HEK293 (cell line): Measurements from ENCODE around the gene RAB1A.

Source experiments
- CTCF ChIA-PET: fragments of 350-600 bp; formaldehyde crosslinking; extraction: SDS; loops from one replicate; lab custom pipeline; 2021; ENCODE audit warnings: antibody characterized with exemption; lab: Yijun Ruan, JAX
- POLR2A ChIA-PET: fragments of 300-600 bp; formaldehyde crosslinking; extraction: SDS; loops from one replicate; lab custom pipeline; 2020; ENCODE audit warnings: antibody characterized with exemption, inconsistent platforms; lab: Yijun Ruan, JAX
- H3K27ac ChIP-seq: fragments of 200-500 bp; sonication (Bioruptor generic); 2 replicates; pipeline ENCODE4 v1.5.1; 2014; ENCODE audit warnings: low read depth, low read length, control low read depth, inconsistent platforms; ENCODE audit errors: extremely low read depth
- H3K36me3 ChIP-seq, 2 experiments: fragments of 200-500 bp in 1 of 2; sonication (Bioruptor generic) in 1 of 2; 1 replicate in 1 of 2; 2 replicates in 1 of 2; pipeline ENCODE4 v1.5.1; 2014 to 2017; ENCODE audit warnings: inconsistent platforms in 2 of 2, low read length in 2 of 2; ENCODE audit not compliant: control insufficient read depth in 2 of 2, insufficient read depth in 1 of 2
- H3K4me1 ChIP-seq: fragments of 200-500 bp; sonication (Bioruptor generic); 2 replicates; pipeline ENCODE4 v1.5.1; 2014; ENCODE audit warnings: mild to moderate bottlenecking, low read length, inconsistent platforms; ENCODE audit not compliant: control insufficient read depth, insufficient read depth
- H3K4me3 ChIP-seq: 2 replicates; pipeline ENCODE4 v1.5.1; 2011; ENCODE audit warnings: low read depth, mild to moderate bottlenecking, control low read depth, low read length, moderate library complexity
- H3K9me3 ChIP-seq: fragments of 200-500 bp; sonication (Bioruptor generic); 2 replicates; pipeline ENCODE4 v1.5.1; 2014; ENCODE audit warnings: low read depth, low read length, inconsistent platforms; ENCODE audit not compliant: control insufficient read depth, insufficient read depth
- EGR2 ChIP-seq: fragments of 450-650 bp; formaldehyde crosslinking; IDR thresholded peaks from 2 replicates; pipeline ENCODE4 v1.5.1; 2016; ENCODE audit warnings: low read depth, missing biosample characterization, missing genetic modification characterization
- HOXD13 ChIP-seq: sonication (generic); formaldehyde crosslinking; IDR thresholded peaks from 2 replicates; pipeline ENCODE4 v1.8.0; 2022; ENCODE audit warnings: missing genetic modification reagents, borderline replicate concordance
- IKZF3 ChIP-seq: fragments of 450-650 bp; IDR thresholded peaks from 2 replicates; pipeline ENCODE4 v1.5.0; 2018; ENCODE audit warnings: missing biosample characterization, mild to moderate bottlenecking, missing genetic modification characterization, moderate library complexity
- MEIS1 ChIP-seq: sonication (generic); formaldehyde crosslinking; IDR thresholded peaks from 2 replicates; pipeline ENCODE4 v1.8.1; 2022; ENCODE audit warnings: missing genetic modification reagents, mild to moderate bottlenecking, borderline replicate concordance
- PRDM1 ChIP-seq: fragments of 450-650 bp; formaldehyde crosslinking; IDR thresholded peaks from 2 replicates; pipeline ENCODE4; 2016; ENCODE audit warnings: missing biosample characterization, missing genetic modification characterization
- ZBTB8A ChIP-seq: fragments of 450-650 bp; formaldehyde crosslinking; IDR thresholded peaks from 2 replicates; pipeline ENCODE4 v1.5.1; 2016; ENCODE audit warnings: missing biosample characterization, missing genetic modification characterization
- ZNF138 ChIP-seq: fragments of 450-650 bp; formaldehyde crosslinking; IDR thresholded peaks from 2 replicates; pipeline ENCODE4 v1.5.1; 2016; ENCODE audit warnings: missing biosample characterization, missing genetic modification characterization, borderline replicate concordance
- ZNF175 ChIP-seq: fragments of 450-650 bp; formaldehyde crosslinking; IDR thresholded peaks from 2 replicates; pipeline ENCODE4 v1.5.1; 2016; ENCODE audit warnings: missing biosample characterization, missing genetic modification characterization
- ZNF184 ChIP-seq: fragments of 450-650 bp; IDR thresholded peaks from 2 replicates; pipeline ENCODE4 v1.5.1; 2018; ENCODE audit warnings: missing biosample characterization, mild to moderate bottlenecking, missing genetic modification characterization
- ZNF324 ChIP-seq: fragments of 450-650 bp; formaldehyde crosslinking; IDR thresholded peaks from 2 replicates; pipeline ENCODE4 v1.5.1; 2016; ENCODE audit warnings: missing biosample characterization, missing genetic modification characterization
- ZNF341 ChIP-seq: fragments of 450-650 bp; formaldehyde crosslinking; IDR thresholded peaks from 2 replicates; pipeline ENCODE4; 2016; ENCODE audit warnings: low read depth, missing biosample characterization, missing genetic modification characterization
- ZNF354C ChIP-seq: fragments of 450-650 bp; formaldehyde crosslinking; IDR thresholded peaks from 2 replicates; pipeline ENCODE4 v1.5.1; 2016; ENCODE audit warnings: missing biosample characterization, missing genetic modification characterization, low read depth, borderline replicate concordance
- ZNF362 ChIP-seq: fragments of 450-650 bp; formaldehyde crosslinking; IDR thresholded peaks from 2 replicates; pipeline ENCODE4 v1.5.1; 2016; ENCODE audit warnings: missing biosample characterization, missing genetic modification characterization
- ZNF394 ChIP-seq: fragments of 450-650 bp; formaldehyde crosslinking; IDR thresholded peaks from 2 replicates; pipeline ENCODE4 v1.5.1; 2016; ENCODE audit warnings: missing biosample characterization, missing genetic modification characterization, mild to moderate bottlenecking, moderate library complexity, borderline replicate concordance
- ZNF514 ChIP-seq: fragments of 450-650 bp; formaldehyde crosslinking; IDR thresholded peaks from 2 replicates; pipeline ENCODE4 v1.5.1; 2016; ENCODE audit warnings: missing biosample characterization, missing genetic modification characterization
- ZNF521 ChIP-seq: fragments of 450-650 bp; formaldehyde crosslinking; IDR thresholded peaks from 2 replicates; pipeline ENCODE4 v1.5.1; 2017; ENCODE audit warnings: missing biosample characterization, mild to moderate bottlenecking, missing genetic modification characterization
- ZNF585B ChIP-seq: fragments of 450-650 bp; formaldehyde crosslinking; IDR thresholded peaks from 2 replicates; pipeline ENCODE4 v1.5.1; 2016; ENCODE audit warnings: missing biosample characterization, missing genetic modification characterization
- ZNF660 ChIP-seq: fragments of 450-650 bp; IDR thresholded peaks from 2 replicates; pipeline ENCODE4 v1.5.1; 2018; ENCODE audit warnings: missing biosample characterization, mild to moderate bottlenecking, missing genetic modification characterization
- ZNF677 ChIP-seq: fragments of 450-650 bp; IDR thresholded peaks from 2 replicates; pipeline ENCODE4 v1.5.0; 2018; ENCODE audit warnings: missing biosample characterization, mild to moderate bottlenecking, missing genetic modification characterization, moderate library complexity
- ZNF76 ChIP-seq: fragments of 450-650 bp; formaldehyde crosslinking; IDR thresholded peaks from 2 replicates; pipeline ENCODE4; 2016; ENCODE audit warnings: low read depth, missing biosample characterization, missing genetic modification characterization, borderline replicate concordance
- TF ChIP-seq, protein P1 (sequence below): fragments of 450-650 bp; formaldehyde crosslinking; conservative IDR thresholded peaks from 2 replicates; pipeline ENCODE4 v1.5.1; 2016; ENCODE audit warnings: low read depth, missing biosample characterization, missing genetic modification characterization

Gene RAB1A

GRCh38 chr2:65070172-65070830 lies 59.6 kb downstream of the RAB1A start:
- Histone ChIP-seq H3K9me3 (no peaks in the 10 kb centered on the region), H3K36me3 (peaks cover 12 to 61% of the 10 kb centered on the region in 2 experiments), H3K27ac (no peak overlapping the region), H3K4me1 (peaks cover 2% of the 10 kb centered on the region; the same call in 1 of the 2 replicates), H3K4me3 (no peak overlapping the region)
- CTCF ChIA-PET, result interaction anchor here (0.6 to 1.4 kb wide), 4 partner anchors 16 to 157 kb away, joined by 3 to 6 read pairs (median 3); no protein-coding TSS in a partner anchor
- TF ChIP-seq MEIS1 (CRISPR knock-in tag) (no peak), EGR2 (no peak), ZNF175 (tag by site-specific recombination) (no peak), ZNF76 (tag by site-specific recombination) (no peak), ZNF585B (tag by site-specific recombination) (no peak), ZNF184 (tag by site-specific recombination) (no peak)
- POLR2A ChIA-PET, result interaction anchor here (1.0 kb wide), 1 partner anchor 60 kb away, joined by 5 read pairs; the partner anchor contains the start of gene RAB1A

DNA sequence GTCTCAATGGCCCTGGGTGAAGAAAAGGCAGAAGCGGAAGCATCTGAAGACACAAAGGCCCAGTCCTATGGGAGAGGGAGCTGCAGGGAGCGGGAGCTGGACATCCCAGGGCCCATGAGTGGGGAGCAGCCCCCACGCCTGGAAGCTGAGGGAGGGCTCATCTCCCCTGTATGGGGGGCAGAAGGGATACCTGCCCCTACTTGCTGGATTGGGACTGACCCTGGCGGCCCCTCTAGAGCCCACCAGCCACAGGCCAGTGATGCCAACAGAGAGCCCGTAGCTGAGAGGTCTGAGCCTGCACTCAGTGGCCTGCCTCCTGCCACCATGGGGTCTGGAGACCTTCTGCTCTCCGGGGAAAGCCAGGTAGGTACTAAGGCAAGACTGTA lies 60.5 kb downstream of the RAB1A start:
- no peak overlapping the region for H3K27ac ChIP-seq
- no peak overlapping the region for H3K4me3 ChIP-seq
- H3K4me1 ChIP-seq, result no peaks in the 10 kb centered on the region
- ChIA-PET CTCF (interaction anchor here (0.6 to 1.3 kb wide), 4 partner anchors 8 to 417 kb away, joined by 3 to 4 read pairs (median 3); no protein-coding TSS in a partner anchor), POLR2A (interaction anchor here (1.3 kb wide), 1 partner anchor 13 kb away, joined by 3 read pairs; the partner anchor contains the start of gene CEP68)
- TF ChIP-seq ZNF514 (tag by site-specific recombination), result no peak
- TF ChIP-seq ZNF521 (tag by site-specific recombination), result no peak
- no peak for TF ChIP-seq ZNF76 (tag by site-specific recombination)
- no peak for TF ChIP-seq ZNF362 (tag by site-specific recombination)
- TF ChIP-seq ZNF138 (tag by site-specific recombination), result no peak
- TF ChIP-seq ZNF394 (tag by site-specific recombination), result no peak
- TF ChIP-seq ZNF660, result no peak
- no peak for TF ChIP-seq ZBTB8A (tag by site-specific recombination)
- TF ChIP-seq IKZF3 (tag by site-specific recombination), result no peak
- TF ChIP-seq ZNF324 (tag by site-specific recombination), result no peak
- TF ChIP-seq PRDM1 (tag by site-specific recombination), result no peak
- no peak for TF ChIP-seq ZNF677 (tag by site-specific recombination)
- TF ChIP-seq, protein P1, sequence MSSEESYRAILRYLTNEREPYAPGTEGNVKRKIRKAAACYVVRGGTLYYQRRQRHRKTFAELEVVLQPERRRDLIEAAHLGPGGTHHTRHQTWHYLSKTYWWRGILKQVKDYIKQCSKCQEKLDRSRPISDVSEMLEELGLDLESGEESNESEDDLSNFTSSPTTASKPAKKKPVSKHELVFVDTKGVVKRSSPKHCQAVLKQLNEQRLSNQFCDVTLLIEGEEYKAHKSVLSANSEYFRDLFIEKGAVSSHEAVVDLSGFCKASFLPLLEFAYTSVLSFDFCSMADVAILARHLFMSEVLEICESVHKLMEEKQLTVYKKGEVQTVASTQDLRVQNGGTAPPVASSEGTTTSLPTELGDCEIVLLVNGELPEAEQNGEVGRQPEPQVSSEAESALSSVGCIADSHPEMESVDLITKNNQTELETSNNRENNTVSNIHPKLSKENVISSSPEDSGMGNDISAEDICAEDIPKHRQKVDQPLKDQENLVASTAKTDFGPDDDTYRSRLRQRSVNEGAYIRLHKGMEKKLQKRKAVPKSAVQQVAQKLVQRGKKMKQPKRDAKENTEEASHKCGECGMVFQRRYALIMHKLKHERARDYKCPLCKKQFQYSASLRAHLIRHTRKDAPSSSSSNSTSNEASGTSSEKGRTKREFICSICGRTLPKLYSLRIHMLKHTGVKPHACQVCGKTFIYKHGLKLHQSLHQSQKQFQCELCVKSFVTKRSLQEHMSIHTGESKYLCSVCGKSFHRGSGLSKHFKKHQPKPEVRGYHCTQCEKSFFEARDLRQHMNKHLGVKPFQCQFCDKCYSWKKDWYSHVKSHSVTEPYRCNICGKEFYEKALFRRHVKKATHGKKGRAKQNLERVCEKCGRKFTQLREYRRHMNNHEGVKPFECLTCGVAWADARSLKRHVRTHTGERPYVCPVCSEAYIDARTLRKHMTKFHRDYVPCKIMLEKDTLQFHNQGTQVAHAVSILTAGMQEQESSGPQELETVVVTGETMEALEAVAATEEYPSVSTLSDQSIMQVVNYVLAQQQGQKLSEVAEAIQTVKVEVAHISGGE, result no peak
- no peak for TF ChIP-seq ZNF354C
- TF ChIP-seq HOXD13 (CRISPR knock-in tag), result no peak
- TF ChIP-seq ZNF341 (tag by site-specific recombination), result no peak
- H3K36me3 ChIP-seq, result peaks cover 3 to 57% of the 10 kb centered on the region in 2 experiments
- no peaks in the 10 kb centered on the region for H3K9me3 ChIP-seq
